Prostate gland (tissue), 2 donors: ENCODE data around the gene NRXN3. TPM values are rescaled to one million over a fixed set of nuclear protein-coding genes. Genes with fewer than 3 reads are reported as not detected.

Source experiments
- DNase-seq: peaks from one replicate; pipeline ENCODE4 v3.0.0-alpha.2; 2019; ENCODE audit warnings: low spot score
- H3K27ac ChIP-seq, 2 donors: fragments of 200-600 bp; sonication (generic); 2 replicates each; pipeline ENCODE4 v1.5.1; 2017 to 2019
- H3K27me3 ChIP-seq: fragments of 200-600 bp; sonication (generic); replicated peaks from 2 replicates; pipeline ENCODE4 v1.5.1; 2019; ENCODE audit not compliant: insufficient read depth
- H3K36me3 ChIP-seq, 2 donors: fragments of 200-600 bp; sonication (generic); 1 replicate in 1 of 2; 2 replicates in 1 of 2; pipeline versions ENCODE4 v1.5.1 to v1.8.1; 2017 to 2019
- H3K4me1 ChIP-seq: fragments of 200-600 bp; sonication (generic); replicated peaks from 2 replicates; pipeline ENCODE4 v1.5.1; 2019
- H3K4me3 ChIP-seq, 2 donors: fragments of 200-600 bp; sonication (generic); 2 replicates each; pipeline ENCODE4 v1.5.1; 2017 to 2019
- H3K9me3 ChIP-seq: fragments of 200-600 bp; sonication (generic); 2 replicates; pipeline ENCODE4 v1.5.1; 2017
- CTCF ChIP-seq, 4 experiments: fragments of 200-600 bp in 2 of 4; fragments of 450-650 bp in 2 of 4; sonication (generic) in 2 of 4; IDR thresholded peaks; 1 replicate in 3 of 4; 2 replicates in 1 of 4; pipeline ENCODE4 v1.5.1; 2016 to 2019; ENCODE audit warnings: antibody characterized with exemption in 4 of 4, mild to moderate bottlenecking in 2 of 4, moderate library complexity in 2 of 4
- POLR2A ChIP-seq: fragments of 450-650 bp; IDR thresholded peaks from one replicate; pipeline ENCODE4 v1.6.1; 2016; ENCODE audit warnings: antibody characterized with exemption, mild to moderate bottlenecking
- POLR2AphosphoS5 ChIP-seq: sonication (generic); formaldehyde crosslinking; IDR thresholded peaks from one replicate; pipeline ENCODE4 v1.6.1; 2017; ENCODE audit warnings: antibody characterized with exemption
- WGBS: methylation state at CpG from one replicate; pipeline ENCODE4 v1.1.5; 2018; 5-methylcytosine and 5-hydroxymethylcytosine counted together
- intact Hi-C: fragments of 100-400 bp; cut with DNase I; formaldehyde crosslinking; loops from one replicate; pipeline ENCODE4 v1.14.2; 2022
- total RNA-seq, 2 donors: library from RNA; depleted of rRNA; stranded (reverse); fragments of >200 nt; gene quantifications; one replicate each; pipeline ENCODE4 v1.1.0, GENCODE V29; 2016

NRXN3 gene
- total RNA-seq, 2 donors from 2014 or later = 6.6 to 8.2 TPM

GRCh38 chr14:78154827-78155226, 15.3 kb upstream of the NRXN3 start:
- no peaks in the 10 kb centered on the region for H3K9me3 ChIP-seq
- TF ChIP-seq CTCF (IDR thresholded peaks at IDR 0.05) (no peak), POLR2A (no peak), POLR2AphosphoS5 (no peak)
- no peaks in the 10 kb centered on the region for H3K36me3 ChIP-seq
- peaks cover 3% of the 10 kb centered on the region for H3K27me3 ChIP-seq
- no peak for DNase-seq
- no peak overlapping the region for H3K27ac ChIP-seq
- no peak overlapping the region for H3K4me3 ChIP-seq
- intact Hi-C loops = no loop called here
- no peaks in the 10 kb centered on the region for H3K4me1 ChIP-seq
- WGBS = 50% methylated on average over 2 of the region's 2 CpGs

GRCh38 chr14:78156196-78156595, 14.0 kb upstream of the NRXN3 start:
- no peak overlapping the region for H3K27ac ChIP-seq
- H3K27me3 ChIP-seq = peaks cover 3% of the 10 kb centered on the region
- no peaks in the 10 kb centered on the region for H3K36me3 ChIP-seq
- intact Hi-C loops = no loop called here
- no peaks in the 10 kb centered on the region for H3K4me1 ChIP-seq
- no peak overlapping the region for H3K4me3 ChIP-seq
- no peak for TF ChIP-seq POLR2A
- no peak for DNase-seq
- WGBS = 62% methylated on average over 2 of the region's 2 CpGs
- no peaks in the 10 kb centered on the region for H3K9me3 ChIP-seq

GRCh38 chr14:78157494-78158437, 12.4 kb upstream of the NRXN3 start:
- H3K4me1 ChIP-seq = no peaks in the 10 kb centered on the region
- H3K9me3 ChIP-seq = no peaks in the 10 kb centered on the region
- intact Hi-C loops = no loop called here
- H3K27me3 ChIP-seq = peaks cover 3% of the 10 kb centered on the region
- DNase-seq = no peak
- no peaks in the 10 kb centered on the region for H3K36me3 ChIP-seq
- no peak overlapping the region for H3K4me3 ChIP-seq
- H3K27ac ChIP-seq = no peak overlapping the region
- 36% methylated on average over 15 of the region's 15 CpGs for WGBS
- no peak for TF ChIP-seq POLR2AphosphoS5
- no peak for TF ChIP-seq CTCF (IDR thresholded peaks at IDR 0.05)
- no peak for TF ChIP-seq POLR2A

- TF ChIP-seq CTCF (IDR thresholded peaks at IDR 0.05) (no peak), POLR2A (no peak), POLR2AphosphoS5 (no peak)
- H3K4me3 ChIP-seq = no peak overlapping the region
- no peaks in the 10 kb centered on the region for H3K36me3 ChIP-seq
Measured at GRCh38 chr14:78162202-78162601, 8.0 kb upstream of the NRXN3 start.

GRCh38 chr14:78164226-78164853, 5.8 kb upstream of the NRXN3 start:
- TF ChIP-seq CTCF (IDR thresholded peaks at IDR 0.05) (peak in 2 of 4 experiments; percentile 15 to 26), POLR2A (no peak)
- intact Hi-C loops = no loop called here
- H3K9me3 ChIP-seq = no peaks in the 10 kb centered on the region
- WGBS = 7% methylated on average over 8 of the region's 8 CpGs
- DNase-seq = no peak
- no peaks in the 10 kb centered on the region for H3K36me3 ChIP-seq
- H3K27ac ChIP-seq = no peak overlapping the region
- no peaks in the 10 kb centered on the region for H3K4me1 ChIP-seq
- H3K27me3 ChIP-seq = no peaks in the 10 kb centered on the region
- H3K4me3 ChIP-seq = no peak overlapping the region

More at GRCh38 chr14:78162202-78162601, 8.0 kb upstream of the NRXN3 start:
- DNase-seq = no peak
- Histone ChIP-seq H3K27me3 (no peaks in the 10 kb centered on the region), H3K27ac (no peak overlapping the region), H3K4me1 (no peaks in the 10 kb centered on the region), H3K9me3 (no peaks in the 10 kb centered on the region)
- WGBS = 73% methylated on average over 5 of the region's 5 CpGs
- intact Hi-C loops = no loop called here
